Endometrium (tissue), 2 donors: ENCODE results near the gene S1PR4.
"Not testable (repeated sequence)": the region's sequence is repeated elsewhere in the genome, so short reads cannot be mapped to it uniquely, and the experiment has no call there.

Experiments used
- FAIRE-seq: peaks from 2 replicates; lab custom pipeline; 2012; peaks lifted over from hg19 to GRCh38; lab: Jason Lieb, UNC
- donor health status: control.
- donor health status: control.

Gene S1PR4

GRCh38 chr19:3194106-3195087 lies 15.8 kb downstream of the S1PR4 start:
- no peak for FAIRE-seq

GRCh38 chr19:3196064-3196932 lies 17.7 kb downstream of the S1PR4 start:
- no peak for FAIRE-seq

GRCh38 chr19:3196933-3197205 lies 18.3 kb downstream of the S1PR4 start:
- FAIRE-seq, result no peak

- FAIRE-seq, result no peak
Measured at GRCh38 chr19:3198901-3199700, 20.5 kb downstream of the S1PR4 start.

- no peak for FAIRE-seq
Measured at GRCh38 chr19:3201072-3201700, 22.6 kb downstream of the S1PR4 start.

GRCh38 chr19:3201911-3202310 lies 23.3 kb downstream of the S1PR4 start:
- no peak for FAIRE-seq

GRCh38 chr19:3202346-3202745 lies 23.8 kb downstream of the S1PR4 start:
- FAIRE-seq, result no peak

- not testable (repeated sequence) for FAIRE-seq
Measured at GRCh38 chr19:3202895-3203294, 24.3 kb downstream of the S1PR4 start.

- no peak for FAIRE-seq
Measured at GRCh38 chr19:3203805-3204645, 25.5 kb downstream of the S1PR4 start.

GRCh38 chr19:3204646-3205275 lies 26.2 kb downstream of the S1PR4 start:
- FAIRE-seq, result no peak

- no peak for FAIRE-seq
Measured at GRCh38 chr19:3206216-3206953, 27.8 kb downstream of the S1PR4 start.

GRCh38 chr19:3207461-3208242 lies 29.1 kb downstream of the S1PR4 start:
- FAIRE-seq, result no peak

- no peak for FAIRE-seq
Measured at GRCh38 chr19:3208317-3209207, 30.0 kb downstream of the S1PR4 start.

GRCh38 chr19:3210347-3211017 lies 31.9 kb downstream of the S1PR4 start:
- no peak for FAIRE-seq

GRCh38 chr19:3211191-3211590 lies 32.6 kb downstream of the S1PR4 start:
- no peak for FAIRE-seq

GRCh38 chr19:3213159-3213558 lies 34.6 kb downstream of the S1PR4 start:
- no peak for FAIRE-seq

GRCh38 chr19:3216874-3217273 lies 38.3 kb downstream of the S1PR4 start:
- FAIRE-seq, result no peak
